ENCODE measurements around the gene SYCP3.

DNA sequence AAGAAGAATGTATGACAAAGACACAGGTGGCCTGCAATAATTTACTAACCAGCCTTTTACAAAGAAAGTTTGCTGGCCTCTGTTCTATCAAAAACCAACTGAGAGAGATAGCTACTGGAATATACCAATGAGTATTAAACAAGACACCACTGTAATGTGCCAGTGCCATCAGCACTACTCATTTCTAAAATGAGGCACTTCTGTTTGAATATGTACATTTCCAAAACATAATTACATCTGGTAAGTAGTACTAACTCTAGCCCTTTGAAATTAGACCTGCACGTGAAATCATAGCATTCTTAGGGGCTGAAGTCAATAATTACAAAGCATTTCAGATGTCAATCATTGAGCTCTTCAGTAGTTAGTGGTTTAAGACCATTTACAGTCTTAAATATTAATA, 6.9 kb upstream of the SYCP3 start:
- TF ChIP-seq ZNF274 (IDR thresholded peaks at IDR 0.05; ENCODE audit: low read depth, low read length) (no peak), YY1 (IDR thresholded peaks at IDR 0.05; ENCODE audit: insufficient read depth, insufficient read length) (no peak), SUZ12 (IDR thresholded peaks at IDR 0.05; ENCODE audit: extremely low read depth, insufficient read depth, insufficient read length) (no peak)
